ENCODE measurements around the gene PHAF1. TPM values are rescaled to one million over a fixed set of nuclear protein-coding genes. Genes with fewer than 3 reads are reported as not detected.

Gene PHAF1
- total and polyA plus RNA-seq, 2 of the 13 experiments (the other 11 are each of a cell fraction or from before 2014, with no cell fraction given) = 48.3 to 174 TPM

- TF ChIP-seq EP300 (IDR thresholded peaks at IDR 0.05; ENCODE audit: low read depth in 2 of 2, low read length in 2 of 2) (no peak), EP300 (CRISPR knock-in tag; IDR thresholded peaks at IDR 0.05; ENCODE audit: borderline replicate concordance) (peak; percentile 4; the same call in 1 of the 2 replicates), ZBTB20 (CRISPR knock-in tag; IDR thresholded peaks at IDR 0.05; ENCODE audit: borderline replicate concordance, low read depth) (peak; percentile 52; the same call in 1 of the 2 replicates), RFXANK (CRISPR knock-in tag; IDR thresholded peaks at IDR 0.05) (no peak), ZNF136 (CRISPR knock-in tag; IDR thresholded peaks at IDR 0.05; ENCODE audit: low read depth) (0 out of 2 replicates have a peak, but pooled peaks have one; percentile 44), FOSL2 (CRISPR knock-in tag; IDR thresholded peaks at IDR 0.05) (no peak), HMGXB3 (CRISPR knock-in tag; IDR thresholded peaks at IDR 0.05; ENCODE audit: borderline replicate concordance) (peak; percentile 75; the same call in 1 of the 2 replicates), U2AF1 (optimal IDR thresholded peaks at IDR 0.05; ENCODE audit: low read depth, low read length) (no peak), EHMT2 (IDR thresholded peaks at IDR 0.05; ENCODE audit: borderline replicate concordance, low read depth, low read length) (no peak), SPEN (CRISPR knock-in tag; IDR thresholded peaks at IDR 0.05; ENCODE audit: low read depth) (no peak; the same call in 1 of the 2 replicates), KAT2B (IDR thresholded peaks at IDR 0.05; ENCODE audit: borderline replicate concordance, low read depth, low read length) (no peak), ZNF350 (CRISPR knock-in tag; IDR thresholded peaks at IDR 0.05; ENCODE audit: borderline replicate concordance, low read depth) (0 out of 2 replicates have a peak, but pooled peaks have one; percentile 36), DZIP1 (CRISPR knock-in tag; IDR thresholded peaks at IDR 0.05) (no peak), ZGPAT (CRISPR knock-in tag; IDR thresholded peaks at IDR 0.05) (no peak), TAF1 (CRISPR knock-in tag; IDR thresholded peaks at IDR 0.05) (no peak; the same call in 1 of the 2 replicates)
Measured at GRCh38 chr16:67170949-67171649, 61.4 kb downstream of the PHAF1 start (continued).

Measured in HepG2 (cell line).